ENCODE measurements around the gene MBTD1.
"Not testable (repeated sequence)": the region's sequence is repeated elsewhere in the genome, so short reads cannot be mapped to it uniquely, and the experiment has no call there.

The MBTD1 gene

DNA sequence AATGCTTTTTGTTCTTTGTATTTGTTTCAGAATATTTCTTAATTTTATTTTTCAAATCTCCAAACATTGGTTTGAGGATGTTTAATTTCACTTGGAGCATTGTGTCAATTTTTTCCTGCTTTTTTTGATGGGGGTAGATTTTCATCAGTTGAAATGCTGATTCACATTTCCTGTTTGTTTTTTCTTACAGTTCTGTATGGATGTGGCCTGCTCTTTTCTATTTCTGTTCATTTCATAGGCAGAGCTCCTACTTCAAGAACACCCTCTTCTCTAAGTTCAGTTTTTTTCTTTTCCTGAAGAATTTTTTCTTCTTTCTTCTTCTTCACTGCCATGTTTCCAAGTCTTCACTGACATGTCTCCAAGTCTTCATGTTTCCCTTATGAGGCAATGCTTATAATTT lies 8.8 kb downstream of the MBTD1 start:
- DNase-seq, result no peak

GRCh38 chr17:51250314-51250840 lies 9.5 kb downstream of the MBTD1 start:
- DNase-seq, result no peak

DNA sequence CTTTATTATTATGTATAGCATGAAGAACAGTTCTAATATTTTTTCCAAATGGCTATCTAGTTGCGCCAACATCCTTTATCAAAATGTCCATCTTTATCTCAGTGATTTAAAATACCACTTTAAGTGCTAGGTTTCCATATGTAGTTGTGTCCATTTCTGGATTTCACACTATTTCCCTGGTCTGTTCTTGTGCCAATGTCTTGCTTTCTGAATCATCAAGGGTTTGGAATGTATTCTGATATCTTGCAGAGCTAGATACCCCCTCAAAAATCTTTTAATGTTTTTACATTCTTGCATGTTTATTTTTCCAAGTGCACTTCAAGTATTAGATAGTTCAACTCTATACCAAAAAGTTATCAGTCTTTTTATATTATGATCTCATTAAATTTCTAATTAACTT lies 14.3 kb downstream of the MBTD1 start:
- no peak for DNase-seq

DNA sequence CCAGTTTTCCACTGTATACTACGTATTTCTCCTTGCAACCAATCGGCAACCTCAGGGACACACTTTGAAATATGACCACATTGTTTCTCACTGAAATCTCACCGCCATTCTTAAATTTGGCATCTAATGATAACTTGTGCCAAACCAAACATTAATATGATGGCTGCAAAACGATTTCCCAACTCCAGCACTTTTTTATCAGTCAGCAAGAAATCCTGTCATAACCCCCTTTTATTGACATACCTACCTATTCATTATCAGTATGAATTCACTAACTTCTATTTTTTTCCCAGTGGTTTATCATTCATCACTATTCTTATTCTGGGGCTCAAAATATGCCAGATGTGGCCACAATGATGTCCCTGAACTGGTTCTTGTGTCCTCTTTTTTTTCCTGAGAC lies 15.8 kb downstream of the MBTD1 start:
- no peak for DNase-seq

DNA sequence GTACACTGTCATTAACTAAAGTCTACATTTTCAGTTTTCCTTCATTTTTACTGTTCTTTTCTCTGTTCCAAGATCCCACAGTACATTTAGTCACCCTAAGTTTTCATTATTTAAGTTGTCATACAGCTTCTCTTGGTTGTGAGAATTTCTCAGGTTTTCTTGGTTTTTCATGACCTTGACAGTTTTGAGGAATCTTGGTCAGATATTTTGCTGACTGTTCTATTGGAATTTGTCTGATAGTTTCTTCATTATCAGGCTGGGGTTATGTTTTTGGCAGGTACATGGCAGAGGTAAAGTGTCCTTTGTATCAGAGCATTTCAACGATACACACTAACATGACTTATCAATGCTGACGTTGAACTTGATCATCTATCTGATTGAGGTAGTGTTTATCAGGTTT lies 19.6 kb downstream of the MBTD1 start:
- DNase-seq, result no peak

GRCh38 chr17:51238255-51238887 lies 21.5 kb downstream of the MBTD1 start:
- DNase-seq, result no peak

DNA sequence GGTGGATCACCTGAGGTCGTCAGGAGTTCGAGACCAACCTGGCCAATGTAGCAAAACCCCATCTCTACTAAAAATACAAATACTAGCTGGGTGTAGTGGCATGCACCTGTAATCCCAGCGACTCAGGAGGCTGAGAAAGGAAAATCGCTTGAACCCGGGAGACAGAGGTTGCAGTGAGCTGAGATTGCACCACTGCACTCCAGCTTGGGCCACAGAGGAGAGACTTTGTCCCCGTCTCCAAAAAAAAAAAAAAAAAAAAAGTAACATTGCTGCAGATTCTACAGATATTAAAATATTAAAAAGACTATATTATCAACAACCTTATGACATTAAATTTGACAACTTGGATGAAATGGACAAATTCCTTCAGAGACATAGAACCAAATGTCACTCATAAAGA lies 25.7 kb downstream of the MBTD1 start:
- DNase-seq, result no peak

GRCh38 chr17:51231999-51232398 lies 27.9 kb downstream of the MBTD1 start:
- DNase-seq, result no peak

- DNase-seq, result no peak
Observed at GRCh38 chr17:51230306-51230705, 29.5 kb downstream of the MBTD1 start.

DNA sequence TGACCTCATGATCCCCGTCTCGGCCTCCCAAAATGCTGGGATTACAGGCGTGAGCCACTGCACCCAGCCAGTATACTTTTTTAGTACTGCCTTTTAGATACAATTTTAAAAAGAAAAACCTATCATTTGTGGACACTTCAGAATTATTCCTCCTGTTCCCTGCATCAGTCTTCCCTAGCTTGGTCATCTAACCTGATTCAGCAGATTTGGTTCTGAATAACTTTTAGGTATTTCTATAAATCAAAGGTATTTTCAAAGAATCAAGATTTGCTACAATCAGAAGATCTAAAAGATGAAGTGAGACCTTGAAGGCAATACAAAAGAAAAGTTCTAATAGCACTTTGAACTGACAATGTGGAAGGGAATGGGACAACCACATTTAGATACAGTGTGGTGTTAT lies 30.0 kb downstream of the MBTD1 start:
- DNase-seq, result no peak

DNA sequence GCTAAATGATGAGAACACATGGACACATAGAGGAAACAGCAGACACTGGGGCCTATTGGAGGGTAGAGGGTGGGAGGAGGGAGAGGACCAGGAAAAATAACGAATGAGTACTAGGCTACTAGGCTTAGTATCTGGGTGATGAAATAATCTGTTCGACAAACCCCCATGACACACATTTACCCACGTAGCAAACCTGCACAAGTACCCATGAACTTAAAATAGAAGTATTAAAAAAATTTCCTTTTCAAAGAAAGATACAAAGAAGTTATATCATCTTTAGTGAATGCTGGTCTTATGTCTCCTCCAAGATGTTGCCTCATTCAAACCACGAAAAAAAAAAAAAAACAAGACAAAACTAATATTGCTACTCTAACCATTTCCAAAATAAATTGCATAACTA lies 31.7 kb downstream of the MBTD1 start:
- DNase-seq, result no peak

- DNase-seq, result not testable (repeated sequence)
Observed at GRCh38 chr17:51225523-51225922, 34.3 kb downstream of the MBTD1 start.

GRCh38 chr17:51224402-51225262 lies 35.2 kb downstream of the MBTD1 start:
- no peak for DNase-seq

DNA sequence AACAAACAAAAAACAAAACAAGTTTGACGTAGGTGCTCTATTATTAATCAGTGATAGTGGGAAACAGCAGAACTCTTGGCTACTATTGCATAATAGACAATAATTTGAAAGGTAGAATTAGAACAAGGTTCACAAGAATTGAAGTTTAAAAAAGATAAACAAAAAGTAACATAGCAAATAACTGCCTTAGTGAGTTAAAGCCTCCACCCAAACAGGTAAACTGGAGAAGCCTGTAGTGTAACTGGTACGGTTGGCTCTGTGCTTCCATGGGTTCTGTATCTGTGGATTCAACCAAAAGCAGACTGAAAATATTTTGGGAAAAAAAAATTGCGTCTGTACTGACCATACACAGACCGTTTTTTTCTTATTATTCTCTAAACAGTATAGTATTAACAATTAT lies 38.5 kb downstream of the MBTD1 start:
- no peak for DNase-seq

DNA sequence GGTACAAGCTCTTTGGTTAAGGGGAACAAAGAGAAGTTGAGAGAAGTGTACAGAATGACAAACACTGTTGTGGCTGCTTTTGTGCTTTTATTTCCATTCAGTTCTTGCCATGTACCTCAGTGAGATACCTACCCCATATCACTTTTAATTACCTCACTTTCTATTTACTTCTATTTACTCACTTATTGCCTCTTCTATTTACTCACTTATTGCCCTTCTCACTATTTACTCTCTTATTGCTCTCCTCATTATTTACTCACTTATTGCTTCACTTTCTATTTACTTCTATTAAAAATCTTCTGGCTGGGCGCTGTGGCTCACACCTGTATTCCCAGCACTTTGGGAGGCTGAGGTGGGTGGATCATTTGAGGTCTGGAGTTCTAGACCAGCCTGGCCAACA lies 41.9 kb downstream of the MBTD1 start:
- DNase-seq, result no peak

GRCh38 chr17:51214920-51215319 lies 44.9 kb downstream of the MBTD1 start:
- no peak for DNase-seq

DNA sequence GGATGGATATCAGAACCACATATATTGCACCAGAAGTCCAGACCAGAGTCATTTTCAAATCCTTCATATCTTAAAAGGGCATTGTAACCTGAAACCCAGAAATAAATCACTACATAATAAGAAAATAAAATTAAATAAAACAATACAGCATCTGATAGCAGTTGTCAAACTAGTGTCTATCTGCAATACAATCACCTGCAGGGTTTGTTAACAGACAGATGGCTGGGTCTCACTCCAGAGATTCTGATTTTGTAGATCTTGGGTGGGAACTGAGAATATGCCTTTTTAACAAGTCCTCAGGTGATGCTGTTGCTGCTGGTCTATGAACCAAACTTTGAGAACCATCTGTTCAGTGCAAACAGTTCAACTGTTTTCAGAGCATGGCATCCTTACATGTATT lies 56.0 kb downstream of the MBTD1 start:
- no peak for DNase-seq

DNA sequence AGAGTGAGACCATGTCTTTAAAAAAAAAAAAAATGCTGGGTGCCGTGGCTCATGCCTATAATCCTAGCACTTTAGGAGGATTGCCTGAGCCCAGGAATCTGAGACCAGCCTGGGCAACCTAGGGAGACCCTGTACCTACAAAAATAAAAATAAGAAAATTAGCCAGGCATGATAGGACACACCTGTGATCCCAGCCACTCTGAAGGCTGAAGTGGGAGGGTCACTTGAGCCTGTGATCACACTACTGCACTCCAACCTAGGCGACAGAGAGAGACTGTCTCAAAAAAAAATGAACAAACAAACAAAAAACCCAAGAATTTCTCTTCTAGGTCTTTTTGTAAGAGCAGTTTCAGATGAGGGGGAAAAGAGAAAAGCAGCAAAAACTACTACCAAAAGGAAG lies 59.0 kb downstream of the MBTD1 start:
- DNase-seq, result no peak

DNA sequence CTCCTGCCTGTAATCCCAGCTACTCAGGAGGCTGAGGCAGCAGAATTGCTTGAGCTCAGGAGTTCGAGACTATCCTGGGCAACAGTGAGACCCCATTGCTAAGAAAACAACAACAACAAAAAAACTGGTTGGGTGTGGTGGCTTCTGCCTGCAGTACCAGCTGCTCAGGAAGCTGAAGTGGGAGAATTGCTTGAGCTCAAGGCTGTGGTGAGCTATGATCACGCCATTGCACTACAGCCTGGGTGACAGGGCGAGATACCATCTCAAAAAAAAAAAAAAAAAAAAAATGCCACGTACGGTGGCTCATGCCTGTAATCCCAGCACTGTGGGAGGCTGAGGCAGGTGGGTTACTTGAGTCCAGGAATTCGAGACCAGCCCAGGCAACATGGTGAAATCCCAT lies 59.6 kb downstream of the MBTD1 start:
- DNase-seq, result peak; percentile 28

DNA sequence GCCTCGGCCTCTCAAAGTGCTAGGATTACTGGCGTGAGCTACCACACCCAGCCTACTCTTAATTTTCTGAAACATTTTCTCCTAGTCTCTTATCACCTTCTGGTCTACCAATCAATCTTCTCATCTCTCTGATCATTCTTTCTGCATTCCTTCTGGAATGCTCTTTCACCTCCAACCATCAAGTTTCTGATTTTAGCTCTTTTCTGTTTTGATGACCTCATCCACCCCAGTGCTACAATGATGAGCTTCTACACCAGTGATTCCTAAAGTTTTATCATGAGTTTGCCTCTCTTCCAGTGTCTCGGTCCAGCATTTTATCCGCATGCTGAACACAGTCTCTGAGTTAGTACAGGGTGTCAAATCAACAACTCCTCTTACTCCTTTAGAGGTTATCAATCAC lies 62.1 kb downstream of the MBTD1 start:
- DNase-seq, result no peak

GRCh38 chr17:51191895-51192294 lies 68.0 kb downstream of the MBTD1 start:
- no peak for DNase-seq

- DNase-seq, result no peak
Observed at GRCh38 chr17:51189628-51190027, 70.2 kb downstream of the MBTD1 start.

- DNase-seq, result no peak
Observed at GRCh38 chr17:51189162-51189561, 70.7 kb downstream of the MBTD1 start.

GRCh38 chr17:51188271-51188833 lies 71.5 kb downstream of the MBTD1 start:
- DNase-seq, result no peak

Measured in CD4-positive, alpha-beta T cell treated with Interleukin-4 for 4 hours (primary cell).